ENCODE measurements around the gene SKAP2. TPM values are rescaled to one million over a fixed set of nuclear protein-coding genes. Genes with fewer than 3 reads are reported as not detected.

Gene SKAP2
- total and polyA plus RNA-seq, 2 of the 4 experiments (the other 2 are of a cell fraction), result 5.7 to 7.4 TPM

GRCh38 chr7:26721450-26721849, 142.9 kb downstream of the SKAP2 start:
- no peak overlapping the region for H2AFZ ChIP-seq (replicated peaks; ENCODE audit: low read length, poor library complexity)
- no peak overlapping the region for H4K5ac ChIP-seq (ENCODE audit: low read depth, low read length)
- H3K27me3 ChIP-seq (ENCODE audit: control insufficient read depth, insufficient read depth, low read length), result no peaks in the 10 kb centered on the region
- no peaks in the 10 kb centered on the region for H3K79me1 ChIP-seq (ENCODE audit: low read depth in 1 of 2, low read length in 2 of 2)
- H3K4me1 ChIP-seq (ENCODE audit: control insufficient read depth, insufficient read depth, low read length), result no peaks in the 10 kb centered on the region
- no peak overlapping the region for H3K4me2 ChIP-seq (ENCODE audit: low read depth, low read length)
- no peaks in the 10 kb centered on the region for H3K9me3 ChIP-seq (ENCODE audit: control insufficient read depth, insufficient read depth, low read length)
- BruUV-seq (replicated peaks), result no TSS peak
- H3K18ac ChIP-seq (ENCODE audit: low read depth, low read length), result no peak overlapping the region
- H4K8ac ChIP-seq (ENCODE audit: low read depth in 2 of 2, low read length in 2 of 2), result no peak overlapping the region
- no peak overlapping the region for H3K56ac ChIP-seq (ENCODE audit: extremely low read depth, insufficient read depth, low read length)
- H2AK9ac ChIP-seq (replicated peaks; ENCODE audit: low read depth, low read length, poor library complexity), result no peak overlapping the region
- no peak overlapping the region for H4K91ac ChIP-seq (ENCODE audit: insufficient read depth, low read depth, low read length)
- no peak overlapping the region for H3K23ac ChIP-seq (ENCODE audit: low read depth, low read length)
- CTCF ChIA-PET, result no interaction called here
- in situ Hi-C loops (cut with MboI; ENCODE audit: low sequenced_read_pairs) (no loop called here), intact Hi-C loops (cut with micrococcal nuclease) (no loop called here), dilution Hi-C loops (cut with HindIII; ENCODE audit: low sequenced_read_pairs, unreplicated experiment) (no loop called here)
- H2BK120ac ChIP-seq (ENCODE audit: low read depth, low read length), result no peak overlapping the region
- no peak overlapping the region for H3K27ac ChIP-seq (ENCODE audit: insufficient read depth, low read length)
- H4K20me1 ChIP-seq (ENCODE audit: insufficient read depth, low read length), result no peaks in the 10 kb centered on the region
- DNase-seq (no peak), ATAC-seq (ENCODE audit: low read depth) (no peak)
- H2BK5ac ChIP-seq (ENCODE audit: low read depth, low read length, poor library complexity, severe bottlenecking), result no peak overlapping the region
- no peaks in the 10 kb centered on the region for H3K9me1 ChIP-seq (ENCODE audit: insufficient read depth, low read length)
- no peak overlapping the region for H2BK20ac ChIP-seq (ENCODE audit: low read depth, low read length)
- POLR2A ChIA-PET (ENCODE audit: unreplicated experiment), result no interaction called here
- TF ChIP-seq ELK1 (IDR thresholded peaks at IDR 0.05; ENCODE audit: borderline replicate concordance, low read depth, low read length), result no peak
- TF ChIP-seq CTCF (conservative IDR thresholded peaks at IDR 0.05; ENCODE audit: low read depth, low read length), result no peak
- no peak for TF ChIP-seq SMC3 (IDR thresholded peaks at IDR 0.05; ENCODE audit: low read depth, low read length)
- TF ChIP-seq MXI1 (IDR thresholded peaks at IDR 0.05; ENCODE audit: borderline replicate concordance, low read depth, low read length), result no peak
- no peak for TF ChIP-seq FOS (IDR thresholded peaks at IDR 0.05; ENCODE audit: low read depth, low read length)
- no peak for TF ChIP-seq RAD21 (IDR thresholded peaks at IDR 0.05; ENCODE audit: low read length)
- TF ChIP-seq RCOR1 (IDR thresholded peaks at IDR 0.05; ENCODE audit: insufficient replicate concordance, low read length), result no peak
- TF ChIP-seq RFX5 (IDR thresholded peaks at IDR 0.05; ENCODE audit: low read depth, low read length), result no peak
- TF ChIP-seq POLR2A (IDR thresholded peaks at IDR 0.05; ENCODE audit: low read depth, low read length), result no peak
- TF ChIP-seq USF2 (IDR thresholded peaks at IDR 0.05; ENCODE audit: low read depth, low read length), result no peak
- no peak for TF ChIP-seq MAZ (IDR thresholded peaks at IDR 0.05; ENCODE audit: borderline replicate concordance, low read depth, low read length)
- TF ChIP-seq CHD1 (IDR thresholded peaks at IDR 0.05; ENCODE audit: low read depth, low read length), result no peak
- no peak for TF ChIP-seq MAFK (IDR thresholded peaks at IDR 0.05; ENCODE audit: low read depth, low read length)
- no peak for TF ChIP-seq BHLHE40 (IDR thresholded peaks at IDR 0.05; ENCODE audit: low read depth, low read length)
- TF ChIP-seq CEBPB (IDR thresholded peaks at IDR 0.05; ENCODE audit: low read depth, low read length), result no peak
- TF ChIP-seq NFE2L2 (IDR thresholded peaks at IDR 0.05; ENCODE audit: low read depth, low read length), result no peak
- H3K4ac ChIP-seq (ENCODE audit: low read depth, low read length), result no peak overlapping the region
- no peak overlapping the region for H2BK15ac ChIP-seq (ENCODE audit: low read depth, low read length)
- H3K14ac ChIP-seq (replicated peaks; ENCODE audit: low read depth, low read length), result no peak overlapping the region
- H3K36me3 ChIP-seq (ENCODE audit: control insufficient read depth, insufficient read depth, low read length), result 0 out of 2 replicates have a peak, but pooled peaks cover 2% of the 10 kb centered on the region
- no peak overlapping the region for H3K4me3 ChIP-seq (ENCODE audit: insufficient read depth, low read depth, low read length)
- no peak overlapping the region for H3K9ac ChIP-seq (ENCODE audit: low read depth, low read length)
- no peak overlapping the region for H2AK5ac ChIP-seq (ENCODE audit: low read depth, low read length)
